ENCODE results near the gene SUN1.
"Not testable (repeated sequence)": the region's sequence is repeated elsewhere in the genome, so short reads cannot be mapped to it uniquely, and the experiment has no call there.

Gene SUN1

DNA sequence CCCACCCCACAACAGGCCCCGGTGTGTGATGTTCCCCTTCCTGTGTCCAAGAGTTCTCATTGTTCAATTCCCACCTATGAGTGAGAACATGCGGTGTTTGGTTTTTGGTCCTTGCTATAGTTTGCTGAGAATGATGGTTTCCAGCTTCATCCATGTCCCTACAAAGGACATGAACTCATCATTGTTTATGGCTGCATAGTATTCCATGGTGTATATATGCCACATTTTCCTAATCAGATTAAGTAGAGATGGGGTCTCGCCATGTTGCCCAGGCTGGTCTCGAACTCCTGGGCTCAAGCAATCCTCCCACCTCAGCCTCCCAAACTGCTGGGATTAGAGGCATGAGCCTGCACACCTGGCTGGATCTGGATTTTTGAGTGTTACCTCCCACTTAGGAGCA, 28.5 kb upstream of the SUN1 start:
- not testable (repeated sequence) for FAIRE-seq

DNA sequence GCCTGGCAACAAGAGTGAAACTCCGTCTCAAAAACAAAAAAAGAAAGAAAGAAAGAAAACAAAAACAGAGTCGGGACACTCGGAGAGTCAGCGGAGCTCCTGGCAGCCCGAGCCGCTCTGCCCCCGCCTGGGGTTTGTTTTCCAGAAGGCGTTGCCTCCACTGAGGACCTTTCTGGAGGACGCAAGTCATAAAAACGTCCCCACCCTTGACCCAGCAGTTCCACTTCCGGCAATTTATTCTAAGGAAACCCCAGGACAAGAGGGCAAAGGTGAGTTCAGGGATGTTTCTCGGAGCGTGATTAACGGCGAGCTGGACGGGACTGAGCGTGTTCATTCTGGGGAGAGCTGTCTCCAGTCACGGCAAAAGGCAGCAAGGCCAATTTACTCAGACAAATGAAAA, 27.0 kb upstream of the SUN1 start:
- no peak for FAIRE-seq

DNA sequence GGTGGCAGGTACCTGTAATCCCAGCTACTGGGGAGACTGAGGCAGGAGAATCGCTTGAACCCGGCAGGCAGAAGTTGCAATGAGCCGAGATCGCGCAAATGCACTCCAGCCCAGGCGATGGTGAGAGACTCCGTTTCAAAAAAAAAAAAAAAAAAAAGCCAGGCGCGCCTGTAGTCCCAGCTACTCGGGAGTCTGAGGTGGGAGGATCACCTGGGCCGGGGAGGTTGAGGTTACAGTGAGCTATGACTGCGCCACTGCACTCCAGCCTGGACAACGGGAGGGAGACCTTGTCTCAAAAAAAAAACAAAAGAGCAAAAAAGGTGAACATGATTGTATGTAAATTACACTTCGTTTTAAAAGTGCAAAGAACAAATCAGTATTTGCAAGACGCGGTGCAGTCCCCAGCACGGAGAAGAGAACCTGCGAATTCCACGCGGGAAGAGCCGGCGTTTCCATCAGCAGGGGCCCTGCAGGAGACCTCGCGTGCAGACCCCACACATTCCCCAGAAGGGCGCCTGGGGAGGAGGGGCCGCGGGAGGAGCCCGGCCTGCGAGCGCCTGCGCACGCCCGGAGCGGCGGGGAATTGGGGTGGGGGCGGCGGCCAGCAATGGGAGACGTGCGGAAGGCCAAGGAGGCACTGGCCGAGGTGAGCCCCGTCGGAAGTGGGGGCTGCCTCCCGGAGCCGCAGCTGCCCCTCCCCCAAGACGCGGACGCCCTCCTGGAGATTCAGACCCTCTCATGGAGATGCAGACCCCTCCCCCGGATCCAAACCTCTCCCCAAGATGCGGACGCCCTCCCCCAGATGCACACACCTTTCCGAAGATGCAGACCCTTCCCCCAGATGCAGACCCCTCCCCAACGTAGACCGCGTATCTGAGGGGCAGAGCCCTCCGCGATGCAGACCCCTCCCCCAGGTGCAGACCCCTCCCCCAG, 16.7 kb upstream of the SUN1 start:
- FAIRE-seq: no peak

DNA sequence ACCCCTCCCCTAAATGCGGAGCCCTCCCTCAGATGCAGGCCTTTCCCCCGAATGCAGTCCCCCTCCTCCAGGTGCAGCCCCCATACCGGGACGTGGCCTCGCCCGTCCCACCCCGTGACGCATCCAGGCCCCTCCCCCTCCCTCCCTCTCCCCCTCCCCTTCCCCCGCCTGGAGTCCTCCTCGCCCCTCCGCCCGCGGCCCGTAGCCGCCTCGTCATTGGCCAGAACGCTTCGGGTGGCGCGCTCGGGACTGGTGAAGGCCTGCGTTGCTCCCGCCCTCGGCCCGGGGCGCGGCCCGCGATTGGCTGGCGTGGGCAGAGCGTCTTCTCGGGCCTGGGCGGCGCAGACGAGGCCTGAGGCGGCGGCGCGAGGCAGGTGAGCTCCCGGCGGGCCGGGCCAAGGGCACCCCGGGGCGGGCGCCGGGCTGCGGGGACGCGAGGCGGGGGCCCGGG, 16.0 kb upstream of the SUN1 start:
- FAIRE-seq: no peak

DNA sequence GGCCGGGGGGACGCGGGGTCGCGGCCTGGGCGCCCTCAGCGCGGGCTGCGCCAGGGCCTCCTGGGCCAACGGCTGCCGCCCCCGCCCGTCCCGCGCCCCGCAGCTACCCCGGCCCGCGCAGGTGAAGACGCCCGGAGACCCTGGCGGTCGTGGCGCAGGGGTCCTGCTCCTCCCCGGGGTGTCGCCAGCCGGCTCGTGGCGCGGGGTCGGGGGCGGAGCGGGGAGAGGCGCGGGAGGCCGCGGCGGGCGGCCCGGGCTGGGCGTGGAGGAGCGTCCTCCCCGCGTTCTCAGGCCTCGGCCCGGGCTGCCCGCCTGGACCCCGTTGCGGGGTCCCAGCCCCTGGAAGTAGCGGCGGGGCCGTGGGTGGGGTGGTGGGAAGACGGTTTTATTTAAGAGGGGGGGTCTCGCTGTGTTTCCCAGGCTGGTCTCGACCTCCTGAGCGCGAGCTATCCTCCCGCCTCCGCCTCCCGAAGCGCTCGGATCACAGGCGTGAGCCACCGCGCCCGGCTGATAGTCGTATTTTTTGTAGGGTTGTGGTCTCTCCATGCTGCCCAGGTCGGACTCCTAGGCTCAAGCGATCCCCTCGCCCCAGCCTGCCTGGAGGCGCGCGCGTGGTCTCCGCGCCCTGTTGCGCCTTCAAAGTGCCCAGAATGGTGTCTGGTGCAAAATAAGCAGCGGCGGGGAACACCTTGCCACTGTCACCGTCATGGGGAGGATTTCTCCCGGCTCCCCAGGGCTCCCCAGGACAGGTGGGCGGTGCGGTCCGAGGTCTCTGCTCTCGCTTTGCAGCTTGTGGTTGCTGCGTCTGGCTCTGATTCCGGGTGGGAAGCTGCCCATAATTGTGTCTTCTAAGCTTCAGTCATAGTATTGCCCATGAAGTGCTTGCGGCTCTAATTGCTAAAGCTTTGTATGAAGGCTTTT, 15.3 kb upstream of the SUN1 start:
- no peak for FAIRE-seq

GRCh38 chr7:818031-818699, 14.1 kb upstream of the SUN1 start:
- peak; percentile 46 for FAIRE-seq

DNA sequence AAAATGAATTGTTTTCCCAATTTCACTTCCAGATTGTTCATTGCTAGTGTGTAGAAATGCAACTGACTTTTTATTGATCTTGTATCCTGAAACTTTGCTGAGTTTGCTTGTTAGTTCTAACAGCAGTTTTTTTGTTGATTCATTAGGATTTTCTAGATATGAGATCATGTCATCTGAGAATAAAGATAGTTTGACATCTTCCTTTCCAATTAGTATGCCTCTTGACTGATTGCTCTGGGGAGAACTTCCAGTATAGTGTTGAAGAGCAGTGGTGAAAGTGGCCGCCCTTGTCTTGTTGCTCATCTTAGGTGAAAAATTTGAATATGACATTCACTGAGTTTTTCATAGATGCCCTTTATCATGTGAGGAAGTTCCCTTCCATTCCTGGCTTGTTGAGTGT, 11.9 kb upstream of the SUN1 start:
- FAIRE-seq: no peak

GRCh38 chr7:821688-822087, 10.6 kb upstream of the SUN1 start:
- no peak for FAIRE-seq

DNA sequence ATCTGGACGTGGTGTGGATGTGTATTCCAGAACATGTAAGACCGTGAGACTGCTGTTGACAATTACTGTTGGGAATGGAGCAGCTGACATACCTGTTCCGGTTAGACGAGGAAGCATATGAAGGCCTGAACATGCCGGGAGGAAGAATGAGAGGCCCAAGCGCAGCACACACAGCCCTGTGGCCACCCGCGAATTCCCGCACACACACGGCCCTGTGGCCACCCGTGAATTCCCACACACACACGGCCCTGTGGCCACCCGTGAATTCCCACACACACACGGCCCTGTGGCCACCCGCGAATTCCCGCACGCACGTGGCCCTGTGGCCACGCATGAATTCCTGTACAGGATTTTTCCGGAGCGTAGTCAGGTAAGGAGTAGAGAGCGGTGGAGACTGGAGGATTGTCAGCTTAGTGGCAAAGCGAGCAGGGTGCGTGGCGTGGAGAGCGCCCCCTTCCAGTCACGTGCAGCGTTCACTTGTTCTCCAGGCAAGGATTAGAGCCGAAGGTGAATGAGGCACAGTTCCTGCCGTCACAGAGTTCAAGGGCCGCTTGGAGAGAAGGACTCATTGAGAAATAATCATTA, 9.5 kb upstream of the SUN1 start:
- FAIRE-seq: no peak

- no peak for FAIRE-seq
Measured at GRCh38 chr7:823649-824048, 8.6 kb upstream of the SUN1 start.

- FAIRE-seq: no peak
Measured at GRCh38 chr7:824081-824480, 8.2 kb upstream of the SUN1 start.

GRCh38 chr7:824664-825063, 7.6 kb upstream of the SUN1 start:
- no peak for FAIRE-seq

- FAIRE-seq: no peak
Measured at GRCh38 chr7:825386-825785, 6.9 kb upstream of the SUN1 start.

GRCh38 chr7:826230-826917, 5.9 kb upstream of the SUN1 start:
- FAIRE-seq: no peak

DNA sequence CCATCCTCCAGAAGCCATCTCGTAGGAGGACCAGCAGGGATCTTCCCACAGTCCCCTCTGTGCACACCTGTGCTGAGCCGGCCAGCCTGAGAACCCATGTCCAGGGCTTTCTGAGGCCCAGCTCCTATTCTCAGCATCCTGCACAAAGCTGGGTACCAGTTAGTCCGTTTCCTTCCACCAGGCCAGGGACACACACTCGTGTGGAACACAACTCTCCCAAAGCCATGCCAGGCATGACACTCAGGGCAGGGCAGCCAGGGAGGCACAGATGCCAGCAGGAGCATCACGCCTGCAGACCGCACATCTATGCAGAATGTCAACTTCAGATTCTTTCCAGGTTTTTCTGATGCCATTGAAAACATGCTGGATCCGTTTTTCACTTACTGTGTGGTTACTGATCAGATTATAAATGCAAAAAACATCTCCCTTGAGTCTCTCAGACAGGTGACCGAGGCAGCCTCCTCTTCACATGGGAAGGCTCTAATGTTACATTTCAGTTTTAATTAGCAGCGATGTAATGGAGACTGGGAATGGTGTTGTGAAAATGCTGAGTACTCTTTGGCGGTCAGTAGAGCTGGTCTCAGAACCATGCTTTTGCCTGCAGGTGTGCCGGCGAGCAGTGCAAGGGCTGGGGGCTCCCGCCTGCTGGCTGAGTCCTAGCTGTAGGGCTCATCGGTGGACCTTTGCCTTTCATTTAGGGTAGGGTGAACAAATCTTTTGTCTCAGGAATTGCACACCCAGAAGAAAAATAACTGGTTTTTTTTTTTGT, 3.3 kb upstream of the SUN1 start:
- FAIRE-seq: no peak

DNA sequence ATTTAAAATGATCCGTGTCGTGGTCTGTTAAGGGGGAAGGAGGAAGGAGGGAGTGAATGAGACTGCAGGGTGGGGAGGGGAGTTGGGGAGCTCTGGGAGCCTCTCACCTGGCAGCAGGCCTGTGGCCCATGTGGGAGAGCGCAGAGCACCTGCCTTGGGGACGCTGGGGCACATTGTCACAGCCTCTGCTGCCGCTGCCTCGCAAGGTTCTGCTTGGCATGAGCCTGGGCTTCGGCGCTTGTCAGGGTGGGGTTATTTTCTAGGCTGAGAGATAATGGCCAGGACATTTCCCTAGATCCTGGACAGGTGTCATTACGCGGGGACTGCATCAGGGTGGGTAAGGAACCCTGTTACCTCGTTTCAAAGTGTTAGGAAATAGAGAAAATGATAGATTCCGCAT, 2.2 kb upstream of the SUN1 start:
- FAIRE-seq: no peak

DNA sequence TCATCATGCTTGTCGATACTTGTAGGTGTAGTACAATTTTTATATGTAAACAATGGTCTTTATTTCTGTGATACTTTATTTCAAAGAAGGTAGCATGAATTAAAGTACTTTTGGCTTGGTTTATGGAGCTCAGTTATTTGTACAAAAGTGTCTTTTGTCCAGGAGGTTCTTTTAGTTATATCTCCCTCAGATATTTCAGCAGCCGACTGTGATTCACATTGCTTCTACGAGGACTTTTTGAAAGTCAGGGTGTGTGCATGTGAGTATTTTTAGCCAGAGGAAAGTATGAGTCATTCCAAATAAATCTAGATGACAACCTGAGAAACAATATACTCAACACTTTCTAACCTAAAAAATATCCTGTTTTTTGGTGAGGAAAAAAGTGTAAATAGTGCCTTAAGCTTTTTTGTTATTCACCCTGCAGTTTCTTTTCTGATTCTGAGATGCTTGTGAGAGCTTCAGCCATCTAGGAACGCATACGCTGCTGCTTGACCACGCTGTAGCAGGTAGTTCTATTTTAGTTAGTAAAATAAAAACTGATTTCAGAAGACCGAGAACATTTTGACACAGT, 595 bp upstream of the SUN1 start:
- no peak for FAIRE-seq

- no peak for FAIRE-seq
Measured at GRCh38 chr7:832968-833424, 720 bp downstream of the SUN1 start.

DNA sequence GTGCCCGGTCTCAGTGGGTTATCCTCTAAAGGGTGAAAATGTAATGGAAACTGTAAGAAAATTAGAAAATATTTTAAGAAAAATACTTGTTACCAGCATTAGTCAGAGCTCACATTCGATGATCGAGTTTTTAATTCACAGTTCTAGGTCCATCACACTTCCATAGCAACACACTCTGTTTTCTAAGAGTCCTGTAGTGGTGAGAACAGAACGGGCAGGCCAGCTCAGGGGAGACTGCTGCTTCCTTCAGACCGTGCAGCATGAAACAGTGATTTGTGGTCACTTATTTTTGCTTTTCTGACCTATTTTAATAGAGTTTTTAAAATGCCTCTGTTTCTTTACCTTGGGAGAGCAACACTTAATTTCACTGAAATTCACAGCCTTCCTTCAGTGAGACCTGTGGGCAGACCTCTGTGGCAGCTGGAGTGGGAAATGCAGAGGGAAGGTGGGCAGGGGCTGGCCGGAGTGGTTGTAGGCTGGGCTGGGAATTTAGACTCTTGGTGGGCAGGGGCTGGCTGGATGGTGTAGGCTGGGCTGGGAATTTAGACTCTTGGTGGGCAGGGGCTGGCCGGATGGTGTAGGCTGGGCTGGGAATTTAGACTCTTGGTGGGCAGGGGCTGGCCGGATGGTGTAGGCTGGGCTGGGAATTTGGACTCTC, 1.5 kb downstream of the SUN1 start:
- no peak for FAIRE-seq

GRCh38 chr7:834277-834676, 2.0 kb downstream of the SUN1 start:
- FAIRE-seq: no peak

Measured in G401.6 (cell line).